HepG2 (cell line): ENCODE data around the gene ACOXL. TPM values are rescaled to one million over a fixed set of nuclear protein-coding genes. Genes with fewer than 3 reads are reported as not detected.

Experiments
- ATAC-seq: fragments of 200-7000 bp; cut with Tn5 transposase; 3 replicates; pipeline ENCODE4 v1.9.1; 2020; ENCODE audit warnings: mild to moderate bottlenecking, moderate library complexity
- BruUV-seq: library from RNA; stranded (reverse); fragments of 400-500 nt; replicated peaks from 2 replicates; lab custom pipeline; 2021; lab: Mats Ljungman, UMichigan
- CTCF ChIA-PET: fragments of 300-600 bp; formaldehyde crosslinking; extraction: SDS; loops from one replicate; lab custom pipeline; 2021; ENCODE audit warnings: low total read pairs, inconsistent platforms, low intra/inter-chr PET ratio; lab: Yijun Ruan, JAX
- POLR2A ChIA-PET: fragments of 350-600 bp; sonication (Branson Sonifier 250); formaldehyde crosslinking; loops from one replicate; lab custom pipeline; 2020; ENCODE audit warnings: antibody characterized with exemption, inconsistent platforms; lab: Yijun Ruan, JAX
- DNase-seq: peaks from one replicate; pipeline ENCODE4 v3.0.0-alpha.2; 2015; ENCODE audit warnings: low spot score
- FAIRE-seq: peaks from 3 replicates; lab custom pipeline; 2011; peaks lifted over from hg19 to GRCh38; lab: Jason Lieb, UNC
- H2AFZ ChIP-seq: one replicate; pipeline ENCODE4 v1.6.1; 2011; ENCODE audit warnings: low read length, inconsistent platforms
- H3K27ac ChIP-seq: fragments of 300-600 bp; 3 replicates; pipeline ENCODE4 v1.8.0; 2011; ENCODE audit warnings: mixed run types, mild to moderate bottlenecking, mixed read lengths, low read length, inconsistent platforms; ENCODE audit not compliant: insufficient read depth; ENCODE audit errors: extremely low read length
- H3K27me3 ChIP-seq, 2 experiments: fragments of 200-600 bp in 1 of 2; 2 replicates in 1 of 2; 3 replicates in 1 of 2; pipeline versions ENCODE4 v1.6.0 to v1.8.0; 2011; ENCODE audit warnings: low read length in 2 of 2, mild to moderate bottlenecking in 2 of 2, moderate library complexity in 2 of 2, inconsistent platforms in 1 of 2; ENCODE audit not compliant: insufficient read depth in 2 of 2, control insufficient read depth in 1 of 2
- H3K36me3 ChIP-seq, 2 experiments: fragments of 200-600 bp in 1 of 2; replicated peaks in 1 of 2; 2 replicates in 1 of 2; 3 replicates in 1 of 2; pipeline versions ENCODE4 v1.5.1 to v1.8.0; 2011; ENCODE audit warnings: low read length in 2 of 2, inconsistent platforms in 1 of 2; ENCODE audit not compliant: insufficient read depth in 2 of 2, control insufficient read depth in 1 of 2
- H3K4me1 ChIP-seq: 2 replicates; pipeline ENCODE4 v1.5.1; 2012; ENCODE audit warnings: low read length, inconsistent platforms; ENCODE audit not compliant: insufficient read depth
- H3K4me2 ChIP-seq: 2 replicates; pipeline ENCODE4 v1.6.0; 2011; ENCODE audit warnings: low read depth, low read length, inconsistent platforms
- H3K4me3 ChIP-seq, 3 experiments: fragments of 200-600 bp in 1 of 3; sonication (generic), shearing (Covaris generic) in 1 of 3; replicated peaks in 1 of 3; 2 replicates each; pipeline ENCODE4 v1.5.1; 2011 to 2016; ENCODE audit warnings: low read length in 3 of 3, inconsistent platforms in 2 of 3, low read depth in 2 of 3, mild to moderate bottlenecking in 2 of 3, control low read depth in 1 of 3, mixed read lengths in 1 of 3; ENCODE audit not compliant: insufficient read depth in 1 of 3
- H3K79me2 ChIP-seq: one replicate; pipeline ENCODE4 v1.6.1; 2011; ENCODE audit warnings: low read length, inconsistent platforms; ENCODE audit not compliant: insufficient read depth
- H3K9ac ChIP-seq: 2 replicates; pipeline ENCODE4 v1.6.0; 2011; ENCODE audit warnings: mild to moderate bottlenecking, low read depth, low read length, inconsistent platforms; ENCODE audit not compliant: insufficient read depth
- H3K9me3 ChIP-seq: 2 replicates; pipeline ENCODE4 v1.5.1; 2012; ENCODE audit warnings: mild to moderate bottlenecking, low read length
- H4K20me1 ChIP-seq: 2 replicates; pipeline ENCODE4 v1.6.0; 2011; ENCODE audit warnings: inconsistent platforms, mild to moderate bottlenecking, low read length, moderate library complexity; ENCODE audit not compliant: insufficient read depth
- CBX5 ChIP-seq: sonication (generic); formaldehyde crosslinking; IDR thresholded peaks from 2 replicates; pipeline ENCODE4 v1.4.0; 2020; ENCODE audit warnings: missing genetic modification reagents, borderline replicate concordance
- ELF3 ChIP-seq: IDR thresholded peaks from 2 replicates; pipeline ENCODE4 v1.6.1; 2016; ENCODE audit warnings: missing genetic modification reagents, missing compliant biosample characterization
- FOXA3 ChIP-seq: IDR thresholded peaks from 2 replicates; pipeline ENCODE4 v1.6.1; 2016; ENCODE audit warnings: missing genetic modification reagents, missing compliant biosample characterization
- HMGXB4 ChIP-seq, 2 experiments: sonication (generic) in 1 of 2; formaldehyde crosslinking in 1 of 2; IDR thresholded peaks; 2 replicates each; pipeline versions ENCODE4 v1.4.0 to v1.6.1; 2018 to 2020; ENCODE audit warnings: missing genetic modification reagents in 2 of 2, borderline replicate concordance in 1 of 2, low read depth in 1 of 2, mild to moderate bottlenecking in 1 of 2, missing biosample characterization in 1 of 2
- HNF4A ChIP-seq: sonication (generic); formaldehyde crosslinking; IDR thresholded peaks from 2 replicates; pipeline ENCODE4 v1.4.0; 2020; ENCODE audit warnings: missing genetic modification reagents
- SOX5 ChIP-seq: IDR thresholded peaks from 2 replicates; pipeline ENCODE4 v1.6.1; 2016; ENCODE audit warnings: borderline replicate concordance
- SOX6 ChIP-seq, 2 experiments: fragments of 450-650 bp in 1 of 2; sonication (generic) in 1 of 2; formaldehyde crosslinking in 1 of 2; IDR thresholded peaks; 2 replicates each; pipeline versions ENCODE4 v1.4.0 to v1.6.1; 2017 to 2020; ENCODE audit warnings: antibody characterized with exemption in 1 of 2, mild to moderate bottlenecking in 1 of 2, missing genetic modification reagents in 1 of 2
- TAF15 ChIP-seq: fragments of 200-400 bp; formaldehyde crosslinking; IDR thresholded peaks from one replicate; pipeline ENCODE4 v1.6.1; 2018; ENCODE audit warnings: mild to moderate bottlenecking, low read depth, low read length; ENCODE audit not compliant: poor library complexity, severe bottlenecking
- TMF1 ChIP-seq: sonication (generic); formaldehyde crosslinking; IDR thresholded peaks from 2 replicates; pipeline ENCODE4 v1.8.1; 2022; ENCODE audit warnings: low read depth, missing genetic modification reagents
- TOPORS ChIP-seq: sonication (generic); formaldehyde crosslinking; IDR thresholded peaks from 2 replicates; pipeline ENCODE4 v1.8.0; 2023; ENCODE audit warnings: mild to moderate bottlenecking, missing genetic modification reagents
- TSC22D2 ChIP-seq: sonication (generic); formaldehyde crosslinking; IDR thresholded peaks from 2 replicates; pipeline ENCODE4 v1.5.1; 2020; ENCODE audit warnings: missing genetic modification reagents, mild to moderate bottlenecking, borderline replicate concordance
- ZNF281 ChIP-seq: sonication (generic); formaldehyde crosslinking; IDR thresholded peaks from 2 replicates; pipeline ENCODE4 v1.4.0; 2020; ENCODE audit warnings: missing genetic modification reagents, borderline replicate concordance
- ZNF75D ChIP-seq: sonication (generic); formaldehyde crosslinking; IDR thresholded peaks from 2 replicates; pipeline ENCODE4 v1.8.1; 2023; ENCODE audit warnings: missing genetic modification reagents, mild to moderate bottlenecking, borderline replicate concordance
- WGBS: methylation state at CpG from one replicate; pipeline ENCODE4 v1.1.6; 2017; ENCODE audit warnings: low lambda C conversion rate; 5-methylcytosine and 5-hydroxymethylcytosine counted together
- in situ Hi-C: cut with HindIII; loops from 2 replicates; pipeline ENCODE4 v1.10.0; 2017; ENCODE audit warnings: low pct_unique_long_range_greater_than_20kb; ENCODE audit not compliant: extremely low pct_ligation_motif_present
- intact Hi-C: fragments of 100-400 bp; cut with micrococcal nuclease; formaldehyde crosslinking; loops from one replicate; pipeline ENCODE4 v1.10.0; 2022; ENCODE audit not compliant: unreplicated experiment
- polyA plus RNA-seq, 8 experiments: library from polyadenylated mRNA; depleted of rRNA in 3 of 8; stranded (reverse) in 7 of 8; unstranded in 1 of 8; fragments of >200 nt; fragmentation: Illumina TruSeq in 4 of 8; extraction: Trizol in 4 of 8; gene quantifications; 2 replicates each; pipeline versions ENCODE4 v1.2.1 to v1.2.3, GENCODE V29; 2011 to 2016; ENCODE audit warnings: low read depth in 4 of 8, missing spikeins in 1 of 8, mixed read lengths in 1 of 8; ENCODE audit not compliant: insufficient read depth in 1 of 8
- total RNA-seq, 5 experiments: library from RNA; depleted of rRNA; stranded (reverse); fragments of >200 nt; fragmentation: Illumina TruSeq; extraction: Trizol; gene quantifications; 2 replicates each; pipeline ENCODE4 v1.2.3, GENCODE V29; 2016; ENCODE audit warnings: low read depth in 1 of 5
- TF ChIP-seq, protein P1 (sequence below): sonication (generic); formaldehyde crosslinking; IDR thresholded peaks from 2 replicates; pipeline ENCODE4 v1.5.0; 2020; ENCODE audit warnings: missing genetic modification reagents
- TF ChIP-seq, protein P2 (sequence below): sonication (generic); formaldehyde crosslinking; IDR thresholded peaks from 2 replicates; pipeline ENCODE4 v1.4.0; 2020; ENCODE audit warnings: mild to moderate bottlenecking, missing genetic modification reagents

Gene ACOXL
- total and polyA plus RNA-seq, 2 of the 13 experiments (the other 11 are each of a cell fraction or from before 2014, with no cell fraction given), result not detected

- ATAC-seq, result peak; percentile 73
- Histone ChIP-seq H2AFZ (no peak overlapping the region), H3K27ac (peak overlapping the region; percentile 4), H3K9me3 (no peaks in the 10 kb centered on the region), H4K20me1 (peaks cover 5% of the 10 kb centered on the region; the same call in 1 of the 2 replicates), H3K4me1 (peaks cover 27% of the 10 kb centered on the region), H3K79me2 (peaks cover 83% of the 10 kb centered on the region), H3K4me2 (peak overlapping the region; percentile 18; the same call in 1 of the 2 replicates), H3K9ac (no peak overlapping the region), H3K4me3 (no peak overlapping the region), H3K36me3 (peaks cover 7 to 52% of the 10 kb centered on the region in 2 experiments; a peak in 4 of 5 replicates), H3K27me3 (no peaks in the 10 kb centered on the region)
- in situ Hi-C loops, result no loop called here
- WGBS, result 100% methylated on average over 3 of the region's 3 CpGs
- intact Hi-C loops, result loop anchor here (2.0 kb wide), 1 partner anchor 19 kb away; no protein-coding TSS in a partner anchor
- peak; percentile 59 for DNase-seq
- FAIRE-seq, result peak; percentile 34
- ChIA-PET CTCF (interaction anchor here (1.8 kb wide), 1 partner anchor 18 kb away, joined by 9 read pairs; no protein-coding TSS in a partner anchor), POLR2A (interaction anchor here (0.6 to 1.6 kb wide), 2 partner anchors 10 to 14 kb away, joined by 3 to 8 read pairs; partner anchors contain the start of gene BCL2L11)
- BruUV-seq, result no TSS peak
- TF ChIP-seq ZNF75D (no peak), FOXA3 (0 out of 2 replicates have a peak, but pooled peaks have one; percentile 23), ZNF281 (CRISPR knock-in tag) (peak; percentile 94), ELF3 (CRISPR knock-in tag) (0 out of 2 replicates have a peak, but pooled peaks have one; percentile 40), TAF15 (no peak), TSC22D2 (CRISPR knock-in tag) (no peak), SOX6 (IDR thresholded peaks at IDR 0.05) (no peak), SOX6 (CRISPR knock-in tag; IDR thresholded peaks at IDR 0.05) (peak; percentile 86), CBX5 (no peak), HNF4A (CRISPR knock-in tag) (0 out of 2 replicates have a peak, but pooled peaks have one; percentile 14), TMF1 (CRISPR knock-in tag) (0 out of 2 replicates have a peak, but pooled peaks have one; percentile 37), TOPORS (0 out of 2 replicates have a peak, but pooled peaks have one; percentile 36), HMGXB4 (CRISPR knock-in tag; IDR thresholded peaks at IDR 0.05; ENCODE audit: borderline replicate concordance in 1 of 2, low read depth in 1 of 2) (0 out of 4 replicates have a peak, but pooled peaks of 1 of the 2 experiments have one; percentile 23), SOX5 (CRISPR knock-in tag) (peak; percentile 89)
- TF ChIP-seq, protein P1, sequence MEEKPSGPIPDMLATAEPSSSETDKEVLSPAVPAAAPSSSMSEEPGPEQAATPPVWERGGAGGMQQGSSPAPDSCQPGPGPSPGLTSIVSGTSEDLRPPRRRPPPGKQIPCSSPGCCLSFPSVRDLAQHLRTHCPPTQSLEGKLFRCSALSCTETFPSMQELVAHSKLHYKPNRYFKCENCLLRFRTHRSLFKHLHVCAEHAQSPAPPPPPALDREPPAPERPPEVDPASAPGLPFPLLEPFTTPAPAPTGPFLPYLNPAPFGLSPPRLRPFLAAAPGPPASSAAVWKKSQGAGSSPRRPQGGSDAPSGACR (CRISPR knock-in tag), result no peak
- TF ChIP-seq, protein P2, sequence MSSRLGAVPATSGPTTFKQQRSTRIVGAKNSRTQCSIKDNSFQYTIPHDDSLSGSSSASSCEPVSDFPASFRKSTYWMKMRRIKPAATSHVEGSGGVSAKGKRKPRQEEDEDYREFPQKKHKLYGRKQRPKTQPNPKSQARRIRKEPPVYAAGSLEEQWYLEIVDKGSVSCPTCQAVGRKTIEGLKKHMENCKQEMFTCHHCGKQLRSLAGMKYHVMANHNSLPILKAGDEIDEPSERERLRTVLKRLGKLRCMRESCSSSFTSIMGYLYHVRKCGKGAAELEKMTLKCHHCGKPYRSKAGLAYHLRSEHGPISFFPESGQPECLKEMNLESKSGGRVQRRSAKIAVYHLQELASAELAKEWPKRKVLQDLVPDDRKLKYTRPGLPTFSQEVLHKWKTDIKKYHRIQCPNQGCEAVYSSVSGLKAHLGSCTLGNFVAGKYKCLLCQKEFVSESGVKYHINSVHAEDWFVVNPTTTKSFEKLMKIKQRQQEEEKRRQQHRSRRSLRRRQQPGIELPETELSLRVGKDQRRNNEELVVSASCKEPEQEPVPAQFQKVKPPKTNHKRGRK (CRISPR knock-in tag), result no peak
Measured at GRCh38 chr2:111135237-111135909, 403.0 kb downstream of the ACOXL start.
